PC-3 (cell line): ENCODE measurements around the gene FFAR1.

ENCODE experiments used
- CTCF ChIP-seq: fragments of 300-600 bp; sonication (generic); conservative IDR thresholded peaks from 2 replicates; pipeline ENCODE4 v1.5.1; 2017; ENCODE audit warnings: antibody characterized with exemption, low read depth, mild to moderate bottlenecking, low read length
- EZH2 ChIP-seq: fragments of 300-600 bp; sonication (generic); IDR thresholded peaks from one replicate; pipeline ENCODE4 v1.6.1; 2017; ENCODE audit warnings: antibody characterized with exemption, mild to moderate bottlenecking, low read length; ENCODE audit not compliant: unreplicated experiment
- EZH2phosphoT487 ChIP-seq: fragments of 300-600 bp; sonication (generic); IDR thresholded peaks from 2 replicates; pipeline ENCODE4 v1.6.1; 2018; ENCODE audit warnings: mild to moderate bottlenecking, antibody characterized with exemption, low read length, borderline replicate concordance

- TF ChIP-seq EZH2 (no peak), CTCF (no peak), EZH2phosphoT487 (no peak)
These were observed 38.8 kb upstream of the FFAR1 start for GRCh38 chr19:35308910-35309309.
